Esophagus squamous epithelium (tissue), 4 donors: Measurements from ENCODE around the gene CDH13.

Experiments used
- POLR2A ChIP-seq, 4 donors: fragments of 450-650 bp; IDR thresholded peaks; one replicate each; pipeline ENCODE4 v1.6.1; 2017; ENCODE audit warnings: antibody characterized with exemption in 4 of 4, mild to moderate bottlenecking in 4 of 4, moderate library complexity in 3 of 4
- TF ChIP-seq, protein P1 (sequence below), 6 experiments: fragments of 450-650 bp in 4 of 6; fragments of 200-600 bp in 2 of 6; sonication (generic) in 2 of 6; IDR thresholded peaks; one replicate each; pipeline ENCODE4 v1.5.1; 2016 to 2019; ENCODE audit warnings: antibody characterized with exemption in 6 of 6, mild to moderate bottlenecking in 4 of 6, moderate library complexity in 4 of 6

GRCh38 chr16:83769397-83770008 is 1142.7 kb downstream of the CDH13 start:
- no peak for TF ChIP-seq POLR2A (IDR thresholded peaks at IDR 0.05)
- TF ChIP-seq, protein P1, sequence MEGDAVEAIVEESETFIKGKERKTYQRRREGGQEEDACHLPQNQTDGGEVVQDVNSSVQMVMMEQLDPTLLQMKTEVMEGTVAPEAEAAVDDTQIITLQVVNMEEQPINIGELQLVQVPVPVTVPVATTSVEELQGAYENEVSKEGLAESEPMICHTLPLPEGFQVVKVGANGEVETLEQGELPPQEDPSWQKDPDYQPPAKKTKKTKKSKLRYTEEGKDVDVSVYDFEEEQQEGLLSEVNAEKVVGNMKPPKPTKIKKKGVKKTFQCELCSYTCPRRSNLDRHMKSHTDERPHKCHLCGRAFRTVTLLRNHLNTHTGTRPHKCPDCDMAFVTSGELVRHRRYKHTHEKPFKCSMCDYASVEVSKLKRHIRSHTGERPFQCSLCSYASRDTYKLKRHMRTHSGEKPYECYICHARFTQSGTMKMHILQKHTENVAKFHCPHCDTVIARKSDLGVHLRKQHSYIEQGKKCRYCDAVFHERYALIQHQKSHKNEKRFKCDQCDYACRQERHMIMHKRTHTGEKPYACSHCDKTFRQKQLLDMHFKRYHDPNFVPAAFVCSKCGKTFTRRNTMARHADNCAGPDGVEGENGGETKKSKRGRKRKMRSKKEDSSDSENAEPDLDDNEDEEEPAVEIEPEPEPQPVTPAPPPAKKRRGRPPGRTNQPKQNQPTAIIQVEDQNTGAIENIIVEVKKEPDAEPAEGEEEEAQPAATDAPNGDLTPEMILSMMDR (IDR thresholded peaks at IDR 0.05), result no peak
